Stimulated activated CD4-positive, alpha-beta T cell treated with anti-CD3 and anti-CD28 coated beads, TNF-alpha, amount 100 ng/mL, for 4 hours (primary cell): ENCODE results near the gene KCNN2.

Experiments
- DNase-seq, 3 experiments: peaks; one replicate each; pipeline ENCODE4 v3.0.0-alpha.2; 2020; ENCODE audit warnings: low read depth in 3 of 3

The KCNN2 gene

GRCh38 chr5:114362977-114363761, 1.3 kb downstream of the KCNN2 start:
- no peak for DNase-seq

- DNase-seq = no peak
These were observed 2.0 kb downstream of the KCNN2 start for GRCh38 chr5:114363837-114364236.

- DNase-seq = no peak
These were observed 5.2 kb downstream of the KCNN2 start for GRCh38 chr5:114367029-114367428.

GRCh38 chr5:114369680-114370417, 8.0 kb downstream of the KCNN2 start:
- no peak for DNase-seq

GRCh38 chr5:114377050-114377844, 15.4 kb downstream of the KCNN2 start:
- DNase-seq = no peak

GRCh38 chr5:114377946-114378345, 16.1 kb downstream of the KCNN2 start:
- DNase-seq = no peak

- DNase-seq = no peak
These were observed 18.9 kb downstream of the KCNN2 start for GRCh38 chr5:114380721-114381120.

GRCh38 chr5:114387433-114387832, 25.6 kb downstream of the KCNN2 start:
- no peak for DNase-seq

GRCh38 chr5:114390431-114390830, 28.6 kb downstream of the KCNN2 start:
- DNase-seq = no peak

GRCh38 chr5:114391321-114391720, 29.5 kb downstream of the KCNN2 start:
- no peak for DNase-seq

- no peak for DNase-seq
These were observed 31.3 kb downstream of the KCNN2 start for GRCh38 chr5:114393159-114393558.

GRCh38 chr5:114402206-114402605, 40.3 kb downstream of the KCNN2 start:
- no peak for DNase-seq

GRCh38 chr5:114407783-114408182, 45.9 kb downstream of the KCNN2 start:
- no peak for DNase-seq

- DNase-seq = no peak
These were observed 47.0 kb downstream of the KCNN2 start for GRCh38 chr5:114408847-114409246.

- no peak for DNase-seq
These were observed 49.6 kb downstream of the KCNN2 start for GRCh38 chr5:114411380-114411931.

- no peak for DNase-seq
These were observed 50.8 kb downstream of the KCNN2 start for GRCh38 chr5:114412510-114413171.

GRCh38 chr5:114415760-114416159, 53.9 kb downstream of the KCNN2 start:
- DNase-seq = no peak

- no peak for DNase-seq
These were observed 54.4 kb downstream of the KCNN2 start for GRCh38 chr5:114416254-114416653.

GRCh38 chr5:114417519-114417918, 55.6 kb downstream of the KCNN2 start:
- no peak for DNase-seq

GRCh38 chr5:114418176-114419066, 56.6 kb downstream of the KCNN2 start:
- DNase-seq = no peak

GRCh38 chr5:114419067-114419388, 57.2 kb downstream of the KCNN2 start:
- DNase-seq = no peak
